Glutamatergic neuron (in vitro differentiated cells): ENCODE results near the gene CEP72. TPM values are rescaled to one million over a fixed set of nuclear protein-coding genes. Genes with fewer than 3 reads are reported as not detected.
"Not testable (repeated sequence)": the region's sequence is repeated elsewhere in the genome, so short reads cannot be mapped to it uniquely, and the experiment has no call there.

Experiments
- DNase-seq: peaks from one replicate; pipeline ENCODE4 v3.0.0; 2022
- H3K27ac Mint-ChIP-seq: one replicate; pipeline ENCODE4 v1.8.0; 2020; ENCODE audit warnings: mild to moderate bottlenecking, mixed read lengths, inconsistent platforms; ENCODE audit not compliant: unreplicated experiment
- H3K27me3 Mint-ChIP-seq: one replicate; pipeline ENCODE4 v1.8.0; 2020; ENCODE audit warnings: mild to moderate bottlenecking, moderate library complexity, mixed read lengths, inconsistent platforms; ENCODE audit not compliant: unreplicated experiment
- H3K36me3 Mint-ChIP-seq: one replicate; pipeline ENCODE4 v1.8.0; 2020; ENCODE audit warnings: mild to moderate bottlenecking, mixed read lengths, inconsistent platforms; ENCODE audit not compliant: unreplicated experiment
- H3K4me1 Mint-ChIP-seq: one replicate; pipeline ENCODE4 v1.8.0; 2020; ENCODE audit warnings: mild to moderate bottlenecking, low read depth, mixed read lengths, inconsistent platforms; ENCODE audit not compliant: unreplicated experiment
- H3K4me3 Mint-ChIP-seq: one replicate; pipeline ENCODE4 v1.8.0; 2020; ENCODE audit warnings: mild to moderate bottlenecking, mixed read lengths, inconsistent platforms; ENCODE audit not compliant: unreplicated experiment
- H3K9me3 Mint-ChIP-seq: one replicate; pipeline ENCODE4 v1.8.0; 2020; ENCODE audit warnings: mild to moderate bottlenecking, moderate library complexity, mixed read lengths, inconsistent platforms; ENCODE audit not compliant: unreplicated experiment
- total RNA-seq: library from RNA; stranded (reverse); fragmentation: NEBNext Ultra II Directional; extraction: Animal tissue kit (Norgen Biotek cat#: 25700); gene quantifications from one replicate; pipeline ENCODE4 v1.2.1, GENCODE V29; 2021; ENCODE audit not compliant: unreplicated experiment
- TF ChIP-seq, protein P1 (sequence below): fragments of 200-600 bp; sonication (generic); IDR thresholded peaks from one replicate; pipeline ENCODE4 v1.5.0; 2021; ENCODE audit not compliant: partially characterized antibody, unreplicated experiment

The CEP72 gene
- total RNA-seq, 1 donor from 2014 or later, result 43.9 TPM

DNA sequence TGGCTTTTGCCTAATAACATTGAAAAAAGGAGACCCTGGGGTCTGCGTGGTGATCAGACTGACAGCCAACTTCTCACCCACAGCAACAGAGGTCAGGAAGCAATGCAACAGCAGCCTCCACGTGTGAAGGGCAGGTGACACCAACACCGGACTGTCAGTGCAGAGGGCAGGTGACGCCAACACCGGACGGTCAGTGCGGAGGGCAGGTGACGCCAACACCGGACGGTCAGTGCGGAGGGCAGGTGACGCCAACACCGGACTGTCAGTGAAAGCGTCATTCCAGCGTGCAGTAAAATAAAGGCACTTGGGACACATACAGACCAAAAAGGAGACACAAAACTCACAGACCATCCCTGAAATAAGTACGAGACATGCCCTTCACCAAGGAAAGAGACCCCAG is 37.2 kb upstream of the CEP72 start:
- Mint-ChIP-seq H3K27ac (no peak overlapping the region), H3K4me3 (no peak overlapping the region), H3K9me3 (peaks cover 17% of the 10 kb centered on the region), H3K4me1 (peaks cover 6% of the 10 kb centered on the region), H3K27me3 (peaks cover 5% of the 10 kb centered on the region), H3K36me3 (peaks cover 19% of the 10 kb centered on the region)
- DNase-seq, result no peak
- TF ChIP-seq, protein P1, sequence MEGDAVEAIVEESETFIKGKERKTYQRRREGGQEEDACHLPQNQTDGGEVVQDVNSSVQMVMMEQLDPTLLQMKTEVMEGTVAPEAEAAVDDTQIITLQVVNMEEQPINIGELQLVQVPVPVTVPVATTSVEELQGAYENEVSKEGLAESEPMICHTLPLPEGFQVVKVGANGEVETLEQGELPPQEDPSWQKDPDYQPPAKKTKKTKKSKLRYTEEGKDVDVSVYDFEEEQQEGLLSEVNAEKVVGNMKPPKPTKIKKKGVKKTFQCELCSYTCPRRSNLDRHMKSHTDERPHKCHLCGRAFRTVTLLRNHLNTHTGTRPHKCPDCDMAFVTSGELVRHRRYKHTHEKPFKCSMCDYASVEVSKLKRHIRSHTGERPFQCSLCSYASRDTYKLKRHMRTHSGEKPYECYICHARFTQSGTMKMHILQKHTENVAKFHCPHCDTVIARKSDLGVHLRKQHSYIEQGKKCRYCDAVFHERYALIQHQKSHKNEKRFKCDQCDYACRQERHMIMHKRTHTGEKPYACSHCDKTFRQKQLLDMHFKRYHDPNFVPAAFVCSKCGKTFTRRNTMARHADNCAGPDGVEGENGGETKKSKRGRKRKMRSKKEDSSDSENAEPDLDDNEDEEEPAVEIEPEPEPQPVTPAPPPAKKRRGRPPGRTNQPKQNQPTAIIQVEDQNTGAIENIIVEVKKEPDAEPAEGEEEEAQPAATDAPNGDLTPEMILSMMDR, result no peak

DNA sequence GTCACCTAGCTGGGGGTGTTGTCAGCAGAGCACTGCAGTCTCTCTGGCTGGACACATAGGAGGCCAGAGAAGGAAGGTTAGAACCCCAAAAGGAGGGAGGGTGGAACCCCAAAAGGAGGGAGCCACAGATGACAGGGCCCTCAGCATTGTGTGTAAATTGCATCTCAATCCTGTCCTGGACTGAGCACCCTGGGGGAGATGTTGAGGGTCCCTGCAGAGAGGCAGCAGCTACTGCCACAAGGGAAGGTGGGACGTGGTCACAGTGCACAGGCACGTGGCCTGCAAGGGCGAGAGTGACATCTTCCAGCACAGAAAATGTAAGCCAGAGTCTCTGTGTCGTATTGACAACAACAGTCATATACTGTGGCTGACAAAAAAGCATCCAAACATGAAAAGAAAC is 36.5 kb upstream of the CEP72 start:
- Mint-ChIP-seq H3K9me3 (peaks cover 15% of the 10 kb centered on the region), H3K4me1 (peaks cover 6% of the 10 kb centered on the region), H3K27ac (no peak overlapping the region), H3K4me3 (no peak overlapping the region), H3K36me3 (peaks cover 19% of the 10 kb centered on the region), H3K27me3 (peaks cover 5% of the 10 kb centered on the region)
- no peak for DNase-seq
- TF ChIP-seq, protein P1, result no peak

DNA sequence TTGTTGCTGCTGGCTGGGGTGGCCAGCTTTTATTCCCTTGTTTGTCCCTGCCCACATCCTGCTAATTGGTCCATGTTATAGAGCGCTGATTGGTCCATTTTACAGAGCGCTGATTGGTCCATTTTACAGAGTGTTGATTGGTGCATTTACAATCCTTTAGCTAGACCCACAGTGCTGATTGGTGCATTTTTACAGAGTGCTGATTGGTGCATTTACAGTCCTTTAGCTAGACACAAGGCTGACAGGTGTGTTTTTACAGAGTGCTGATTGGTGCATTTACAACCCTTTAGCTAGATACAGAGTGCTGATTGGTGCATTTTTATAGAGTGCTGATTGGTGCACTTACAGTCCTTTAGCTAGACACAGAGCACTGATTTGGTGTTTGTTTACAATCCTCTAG is 34.9 kb upstream of the CEP72 start:
- peaks cover 15% of the 10 kb centered on the region for H3K9me3 Mint-ChIP-seq
- not testable (repeated sequence) for H3K4me3 Mint-ChIP-seq, H3K27me3 Mint-ChIP-seq, DNase-seq, H3K4me1 Mint-ChIP-seq, H3K27ac Mint-ChIP-seq
- peaks cover 19% of the 10 kb centered on the region for H3K36me3 Mint-ChIP-seq

DNA sequence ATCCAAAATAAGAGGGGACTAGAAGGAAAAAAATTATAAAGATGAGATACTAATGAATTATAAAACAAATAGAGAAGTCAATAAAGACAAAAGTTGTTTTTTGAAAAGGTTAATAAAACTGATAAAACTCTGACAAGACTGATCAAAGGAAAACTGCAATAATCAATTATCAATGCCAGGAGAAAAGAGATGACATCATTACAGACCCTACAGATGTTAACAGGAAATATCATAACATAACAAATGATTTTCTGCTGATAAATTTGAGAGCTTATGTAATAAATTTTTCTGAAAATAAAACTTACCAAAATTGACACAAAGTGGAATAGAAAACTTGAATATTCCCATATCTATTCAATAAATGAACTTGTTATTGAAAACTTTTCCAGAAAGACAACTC is 34.3 kb upstream of the CEP72 start:
- Mint-ChIP-seq H3K4me3 (no peak overlapping the region), H3K27ac (no peak overlapping the region), H3K4me1 (peaks cover 2% of the 10 kb centered on the region), H3K36me3 (peaks cover 19% of the 10 kb centered on the region), H3K9me3 (peaks cover 12% of the 10 kb centered on the region), H3K27me3 (peaks cover 4% of the 10 kb centered on the region)
- DNase-seq, result no peak
- TF ChIP-seq, protein P1, result no peak

DNA sequence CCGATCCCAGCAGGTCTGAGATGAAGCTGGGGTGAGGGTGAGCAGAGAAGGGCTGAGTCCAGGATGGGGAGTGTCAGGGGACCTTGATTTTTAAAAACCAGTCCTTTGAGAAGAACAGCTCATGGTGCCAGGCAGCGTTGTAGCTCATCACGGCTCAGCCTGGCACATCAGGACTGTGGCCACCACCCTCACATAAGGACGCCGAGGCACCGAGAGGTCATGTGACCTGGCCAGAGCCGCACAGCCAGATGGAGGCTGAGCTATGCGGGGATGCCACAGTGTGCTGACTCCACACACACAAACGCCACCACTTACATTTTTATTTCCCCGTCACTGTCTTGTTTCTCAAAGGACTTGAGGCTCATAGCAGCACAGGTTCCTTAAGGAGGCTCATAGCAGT is 32.9 kb upstream of the CEP72 start:
- H3K27me3 Mint-ChIP-seq, result peaks cover 4% of the 10 kb centered on the region
- H3K9me3 Mint-ChIP-seq, result peaks cover 15% of the 10 kb centered on the region
- no peak overlapping the region for H3K4me3 Mint-ChIP-seq
- TF ChIP-seq, protein P1, result no peak
- no peak for DNase-seq
- no peak overlapping the region for H3K27ac Mint-ChIP-seq
- peaks cover 19% of the 10 kb centered on the region for H3K36me3 Mint-ChIP-seq
- peaks cover 2% of the 10 kb centered on the region for H3K4me1 Mint-ChIP-seq

DNA sequence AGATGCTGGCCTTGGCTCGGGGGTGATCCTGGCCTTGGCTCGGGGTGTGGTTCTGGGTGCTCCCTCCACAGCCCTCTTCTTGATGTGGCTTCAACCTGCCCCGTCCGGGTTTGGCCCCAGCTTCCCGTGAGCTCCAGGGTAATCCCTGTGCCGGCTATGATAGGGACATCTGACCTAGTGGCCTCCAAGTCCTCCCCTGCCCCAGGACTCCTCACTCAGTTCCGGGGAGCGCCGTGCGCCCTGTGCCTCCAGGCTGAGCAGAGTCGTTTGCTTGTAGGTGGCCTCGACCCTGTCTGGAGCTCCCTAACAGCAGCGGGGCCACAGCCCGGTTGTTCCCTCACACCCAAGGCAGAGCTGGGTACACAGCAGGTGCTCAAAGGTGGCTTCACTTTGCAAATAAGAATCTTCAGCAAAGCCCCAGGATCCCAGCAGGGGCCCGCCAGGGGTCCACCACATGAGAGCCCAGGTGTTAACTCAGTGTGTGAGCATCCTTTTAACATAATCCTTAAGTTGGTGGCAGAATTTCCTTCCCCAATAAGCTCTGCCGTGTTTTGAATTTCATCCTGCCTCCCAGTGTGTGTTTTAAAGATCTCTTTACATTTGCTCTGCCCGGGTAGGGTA is 32.3 kb upstream of the CEP72 start:
- Mint-ChIP-seq H3K9me3 (peaks cover 11% of the 10 kb centered on the region), H3K4me1 (no peaks in the 10 kb centered on the region), H3K27ac (no peak overlapping the region), H3K27me3 (peaks cover 4% of the 10 kb centered on the region), H3K4me3 (no peak overlapping the region), H3K36me3 (peaks cover 19% of the 10 kb centered on the region)
- DNase-seq, result no peak
- TF ChIP-seq, protein P1, result no peak
